HEK293T (cell line): ENCODE results near the gene MAP3K10.
"Not testable (repeated sequence)": the region's sequence is repeated elsewhere in the genome, so short reads cannot be mapped to it uniquely, and the experiment has no call there.

Source experiments
- CTCF ChIA-PET: fragments of 350-600 bp; formaldehyde crosslinking; extraction: SDS; loops from one replicate; lab custom pipeline; 2021; ENCODE audit warnings: antibody characterized with exemption, inconsistent platforms; lab: Yijun Ruan, JAX
- POLR2A ChIA-PET: fragments of 350-600 bp; formaldehyde crosslinking; extraction: SDS; loops from one replicate; lab custom pipeline; 2020; ENCODE audit warnings: antibody characterized with exemption, inconsistent platforms; lab: Yijun Ruan, JAX
- DNase-seq: peaks from one replicate; pipeline ENCODE4 v3.0.0; 2012; ENCODE audit warnings: mixed read lengths; ENCODE audit errors: extremely low spot score
- ARNT ChIP-seq: fragments of 450-650 bp; IDR thresholded peaks from 2 replicates; pipeline ENCODE4 v1.6.1; 2017; ENCODE audit warnings: mild to moderate bottlenecking
- BHLHE40 ChIP-seq: fragments of 450-650 bp; IDR thresholded peaks from 2 replicates; pipeline ENCODE4 v1.6.1; 2016; ENCODE audit warnings: mild to moderate bottlenecking, moderate library complexity, borderline replicate concordance
- CTBP1 ChIP-seq: fragments of 450-650 bp; IDR thresholded peaks from 2 replicates; pipeline ENCODE4 v1.6.1; 2016; ENCODE audit warnings: borderline replicate concordance
- ELF4 ChIP-seq: fragments of 450-650 bp; IDR thresholded peaks from 2 replicates; pipeline ENCODE4 v1.6.1; 2017; ENCODE audit warnings: antibody characterized with exemption
- FOXA1 ChIP-seq: fragments of 450-650 bp; IDR thresholded peaks from 2 replicates; pipeline ENCODE4 v1.6.1; 2016; ENCODE audit warnings: mild to moderate bottlenecking
- FOXK2 ChIP-seq: fragments of 450-650 bp; IDR thresholded peaks from 2 replicates; pipeline ENCODE4 v1.6.1; 2016; ENCODE audit warnings: mild to moderate bottlenecking
- FOXM1 ChIP-seq: fragments of 450-650 bp; IDR thresholded peaks from 2 replicates; pipeline ENCODE4 v1.6.1; 2017; ENCODE audit warnings: mild to moderate bottlenecking, borderline replicate concordance
- HDGF ChIP-seq: fragments of 450-650 bp; IDR thresholded peaks from 2 replicates; pipeline ENCODE4 v1.6.1; 2017; ENCODE audit warnings: antibody characterized with exemption, borderline replicate concordance
- L3MBTL2 ChIP-seq: fragments of 450-650 bp; conservative IDR thresholded peaks from 2 replicates; pipeline ENCODE4 v1.6.1; 2016; ENCODE audit warnings: mild to moderate bottlenecking
- LEF1 ChIP-seq: fragments of 450-650 bp; IDR thresholded peaks from 2 replicates; pipeline ENCODE4 v1.6.1; 2017; ENCODE audit warnings: mild to moderate bottlenecking, borderline replicate concordance
- NFRKB ChIP-seq: fragments of 450-650 bp; IDR thresholded peaks from 2 replicates; pipeline ENCODE4 v1.6.1; 2016; ENCODE audit warnings: mild to moderate bottlenecking, moderate library complexity
- PKNOX1 ChIP-seq: fragments of 450-650 bp; IDR thresholded peaks from 2 replicates; pipeline ENCODE4 v1.6.1; 2016
- SP1 ChIP-seq: fragments of 450-650 bp; IDR thresholded peaks from 2 replicates; pipeline ENCODE4 v1.6.1; 2017
- SUZ12 ChIP-seq: fragments of 450-650 bp; IDR thresholded peaks from 2 replicates; pipeline ENCODE4 v1.6.1; 2016; ENCODE audit warnings: mild to moderate bottlenecking
- TARDBP ChIP-seq: fragments of 450-650 bp; IDR thresholded peaks from 2 replicates; pipeline ENCODE4 v1.6.1; 2016
- ZNF384 ChIP-seq: fragments of 450-650 bp; IDR thresholded peaks from 2 replicates; pipeline ENCODE4 v1.6.1; 2016

The MAP3K10 gene

GRCh38 chr19:40216013-40216776 is 25.0 kb downstream of the MAP3K10 start:
- no peak for DNase-seq
- POLR2A ChIA-PET, result no interaction called here
- CTCF ChIA-PET, result no interaction called here
- TF ChIP-seq FOXM1 (no peak), L3MBTL2 (no peak), ZNF384 (no peak), HDGF (no peak), TARDBP (no peak), FOXA1 (no peak), CTBP1 (no peak)

- CTCF ChIA-PET, result no interaction called here
These were observed 25.5 kb downstream of the MAP3K10 start for GRCh38 chr19:40216777-40217026.

GRCh38 chr19:40217027-40217810 is 26.0 kb downstream of the MAP3K10 start:
- TF ChIP-seq SP1 (no peak), TARDBP (no peak)
- POLR2A ChIA-PET, result no interaction called here
- DNase-seq, result no peak
- CTCF ChIA-PET, result interaction anchor here (0.8 kb wide), 1 partner anchor 390 kb away, joined by 3 read pairs; no protein-coding TSS in a partner anchor

More at GRCh38 chr19:40216777-40217026, 25.5 kb downstream of the MAP3K10 start:
- DNase-seq, result no peak
- TF ChIP-seq TARDBP, result peak; percentile 27; the same call in 1 of the 2 replicates
- no peak for TF ChIP-seq BHLHE40
- POLR2A ChIA-PET, result no interaction called here

GRCh38 chr19:40217934-40218890 is 27.0 kb downstream of the MAP3K10 start, which contains the start of gene TTC9B:
Gene TTC9B (minus strand): TSS chr19:40218384. CDS start chr19:40218381, 3 bp downstream.
- POLR2A ChIA-PET, result no interaction called here
- no peak for TF ChIP-seq PKNOX1
- TF ChIP-seq NFRKB, result no peak
- no peak for TF ChIP-seq FOXM1
- TF ChIP-seq SUZ12, result no peak
- TF ChIP-seq ARNT, result no peak
- no peak; the same call in 1 of the 2 replicates for TF ChIP-seq CTBP1
- TF ChIP-seq ELF4, result no peak
- no peak for TF ChIP-seq TARDBP
- TF ChIP-seq FOXA1, result no peak
- TF ChIP-seq SP1, result no peak
- TF ChIP-seq BHLHE40, result no peak
- no peak for TF ChIP-seq HDGF
- TF ChIP-seq ZNF384, result no peak
- no peak for TF ChIP-seq L3MBTL2
- CTCF ChIA-PET, result interaction anchor here (0.8 kb wide), 1 partner anchor 389 kb away, joined by 3 read pairs; no protein-coding TSS in a partner anchor
- peak; percentile 51 for DNase-seq

- POLR2A ChIA-PET, DNase-seq: not testable (repeated sequence)
- CTCF ChIA-PET, result interaction anchor here (0.6 to 1.8 kb wide), 2 partner anchors 25 to 925 kb away, joined by 3 to 5 read pairs; no protein-coding TSS in a partner anchor
These were observed 27.8 kb downstream of the MAP3K10 start for GRCh38 chr19:40219029-40219428.

- DNase-seq, result no peak
- POLR2A ChIA-PET, result no interaction called here
- CTCF ChIA-PET, result interaction anchor here (0.6 to 1.8 kb wide), 3 partner anchors 26 to 925 kb away, joined by 3 to 5 read pairs (median 3); partner anchors contain the start of gene MAP3K10
- TF ChIP-seq PKNOX1 (no peak), ELF4 (no peak), BHLHE40 (no peak), NFRKB (no peak), FOXM1 (no peak), SUZ12 (no peak), LEF1 (no peak), CTBP1 (no peak), ARNT (no peak), SP1 (no peak), ZNF384 (no peak), FOXK2 (no peak), TARDBP (no peak), FOXA1 (no peak), L3MBTL2 (no peak), HDGF (no peak)
These were observed 28.6 kb downstream of the MAP3K10 start for GRCh38 chr19:40219721-40220276.
